Measurements from ENCODE around the gene FPGS. TPM values are rescaled to one million over a fixed set of nuclear protein-coding genes. Genes with fewer than 3 reads are reported as not detected.
A peak's percentile ranks its signal among the peaks of the same experiment; 100 is the strongest.
"Not testable (repeated sequence)": the region's sequence is repeated elsewhere in the genome, so short reads cannot be mapped to it uniquely, and the experiment has no call there.

FPGS gene, protein sequence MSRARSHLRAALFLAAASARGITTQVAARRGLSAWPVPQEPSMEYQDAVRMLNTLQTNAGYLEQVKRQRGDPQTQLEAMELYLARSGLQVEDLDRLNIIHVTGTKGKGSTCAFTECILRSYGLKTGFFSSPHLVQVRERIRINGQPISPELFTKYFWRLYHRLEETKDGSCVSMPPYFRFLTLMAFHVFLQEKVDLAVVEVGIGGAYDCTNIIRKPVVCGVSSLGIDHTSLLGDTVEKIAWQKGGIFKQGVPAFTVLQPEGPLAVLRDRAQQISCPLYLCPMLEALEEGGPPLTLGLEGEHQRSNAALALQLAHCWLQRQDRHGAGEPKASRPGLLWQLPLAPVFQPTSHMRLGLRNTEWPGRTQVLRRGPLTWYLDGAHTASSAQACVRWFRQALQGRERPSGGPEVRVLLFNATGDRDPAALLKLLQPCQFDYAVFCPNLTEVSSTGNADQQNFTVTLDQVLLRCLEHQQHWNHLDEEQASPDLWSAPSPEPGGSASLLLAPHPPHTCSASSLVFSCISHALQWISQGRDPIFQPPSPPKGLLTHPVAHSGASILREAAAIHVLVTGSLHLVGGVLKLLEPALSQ
- 10 to 100 TPM; 32.2 to 58.3 (median 44.3) TPM for polyA plus RNA-seq (ENCODE audit: insufficient read depth in 1 of 5, insufficient read length in 5 of 5, low replicate concordance in 1 of 5)
- long read RNA-seq, donor 1, transcript FPGS-203 (15 exons, 2,279 nt), result major isoform, 17 of 32 reads
- long read RNA-seq, donor 1, partial matches to known transcripts, result 10 of 32 reads
- long read RNA-seq, donor 1, other reads (novel, unspliced or antisense), result 0 of 32 reads
- long read RNA-seq, donor 2, transcript FPGS-203 (15 exons, 2,279 nt), result major isoform, 8 of 18 reads
- long read RNA-seq, donor 2, partial matches to known transcripts, result 6 of 18 reads
- long read RNA-seq, donor 2, other reads (novel, unspliced or antisense), result 0 of 18 reads
- long read RNA-seq, donor 3, transcript FPGS-203 (15 exons, 2,279 nt), result major isoform, 6 of 15 reads
- long read RNA-seq, donor 3, partial matches to known transcripts, result 6 of 15 reads
- long read RNA-seq, donor 3, other reads (novel, unspliced or antisense), result 0 of 15 reads
- long read RNA-seq, donor 4, transcript FPGS-203 (15 exons, 2,279 nt), result major isoform, 8 of 40 reads
- long read RNA-seq, donor 4, partial matches to known transcripts, result 26 of 40 reads
- long read RNA-seq, donor 4, other reads (novel, unspliced or antisense), result 5 of 40 reads
- long read RNA-seq, donor 5, transcript FPGS-203 (15 exons, 2,279 nt), result major isoform, 8 of 24 reads
- long read RNA-seq, donor 5, partial matches to known transcripts, result 11 of 24 reads
- long read RNA-seq, donor 5, other reads (novel, unspliced or antisense), result 0 of 24 reads
- long read RNA-seq, donor 6, transcript FPGS-203 (15 exons, 2,279 nt), result major isoform, 15 of 115 reads
- long read RNA-seq, donor 6, partial matches to known transcripts, result 94 of 115 reads
- long read RNA-seq, donor 6, other reads (novel, unspliced or antisense), result 5 of 115 reads
- long read RNA-seq, donor 7, transcript FPGS-203 (15 exons, 2,279 nt), result major isoform, 18 of 156 reads
- long read RNA-seq, donor 7, partial matches to known transcripts, result 81 of 156 reads
- long read RNA-seq, donor 7, other reads (novel, unspliced or antisense), result 54 of 156 reads
- long read RNA-seq, donor 8, transcript FPGS-203 (15 exons, 2,279 nt), result major isoform, 7 of 7 reads
- long read RNA-seq, donor 8, partial matches to known transcripts, result 0 of 7 reads
- long read RNA-seq, donor 8, other reads (novel, unspliced or antisense), result 0 of 7 reads

GRCh38 chr9:127802576-127803443 lies at the start of gene FPGS:
FPGS (plus strand) TSS chr9:127802882; CDS start chr9:127802925, 43 bp downstream.
- DNase-seq, result peak; percentile 87 to 90

DNA sequence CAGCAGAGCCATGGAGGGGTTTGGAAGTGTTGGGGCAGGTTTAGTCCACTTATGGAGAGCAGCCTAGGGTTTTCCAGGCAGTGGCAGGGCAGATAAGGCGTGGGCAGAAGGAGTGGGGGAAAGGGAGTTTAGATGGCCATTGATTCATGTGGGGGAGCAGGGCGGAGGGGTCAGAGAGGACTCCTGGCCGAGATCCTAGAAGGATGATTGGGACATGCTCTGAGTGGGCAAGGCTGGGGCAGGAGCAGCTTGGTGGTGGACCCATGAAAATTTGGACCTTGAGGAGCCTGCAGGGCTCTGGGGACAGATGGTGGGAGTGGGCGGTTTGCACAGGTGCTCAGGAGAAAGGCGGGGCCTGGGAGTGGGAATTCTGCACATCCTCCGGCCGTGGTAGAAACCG lies 49.5 kb upstream of the FPGS start:
- DNase-seq, result no peak

- no peak for DNase-seq
Observed at GRCh38 chr9:127753622-127754021, 49.1 kb upstream of the FPGS start.

- DNase-seq, result no peak
Observed at GRCh38 chr9:127754099-127755060, 48.3 kb upstream of the FPGS start.

DNA sequence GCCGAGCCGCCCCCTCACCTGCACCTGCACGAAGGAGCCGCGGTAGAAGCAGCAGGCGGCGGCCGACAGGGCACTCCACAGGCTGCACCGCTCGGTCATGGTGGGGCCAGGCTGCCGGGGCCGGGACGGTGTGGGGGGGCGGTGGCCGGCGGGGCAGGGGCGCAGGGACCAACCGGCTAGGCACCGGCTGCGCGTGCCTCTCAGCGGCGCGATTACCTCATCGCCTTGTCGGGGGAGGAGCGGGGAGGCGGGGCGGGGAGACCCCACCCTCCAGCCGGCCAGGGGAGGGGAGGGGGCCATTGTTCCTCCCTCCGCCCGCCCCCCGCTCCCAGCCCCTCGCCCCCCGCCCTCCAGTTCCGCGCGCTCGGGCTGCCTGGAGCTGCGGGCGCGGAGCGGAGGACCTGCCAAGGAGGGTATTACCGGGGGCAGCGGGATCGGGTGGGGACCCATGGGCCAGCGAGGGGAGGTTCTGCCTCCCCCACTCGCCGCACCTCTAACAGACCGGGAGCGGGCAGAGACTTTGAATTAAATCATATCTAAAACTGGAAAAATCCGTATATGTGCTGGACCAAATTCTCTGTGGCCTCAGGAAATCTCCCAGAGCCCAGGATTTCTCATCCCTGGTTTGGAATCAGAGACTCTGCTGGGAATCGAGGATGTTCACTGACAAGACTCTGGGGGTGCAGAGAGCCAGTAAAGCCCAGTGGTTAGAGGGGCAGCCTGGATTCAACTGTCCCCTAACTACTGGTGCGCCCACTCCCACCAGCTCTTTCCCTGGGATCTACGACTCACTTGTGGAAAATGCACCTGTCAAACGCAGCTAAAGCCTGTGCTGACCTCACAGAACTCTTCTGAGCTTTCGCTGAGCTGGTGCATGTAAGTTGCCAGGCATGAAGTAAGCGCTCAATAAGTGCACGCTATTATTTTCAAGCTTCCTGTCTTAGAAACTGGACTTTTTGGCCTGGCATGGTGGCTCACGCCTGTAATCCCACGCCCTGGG lies 47.3 kb upstream of the FPGS start:
- no peak for DNase-seq

- no peak for DNase-seq
Observed at GRCh38 chr9:127756233-127756632, 46.4 kb upstream of the FPGS start.

GRCh38 chr9:127756776-127757175 lies 45.9 kb upstream of the FPGS start:
- DNase-seq, result not testable (repeated sequence)

DNA sequence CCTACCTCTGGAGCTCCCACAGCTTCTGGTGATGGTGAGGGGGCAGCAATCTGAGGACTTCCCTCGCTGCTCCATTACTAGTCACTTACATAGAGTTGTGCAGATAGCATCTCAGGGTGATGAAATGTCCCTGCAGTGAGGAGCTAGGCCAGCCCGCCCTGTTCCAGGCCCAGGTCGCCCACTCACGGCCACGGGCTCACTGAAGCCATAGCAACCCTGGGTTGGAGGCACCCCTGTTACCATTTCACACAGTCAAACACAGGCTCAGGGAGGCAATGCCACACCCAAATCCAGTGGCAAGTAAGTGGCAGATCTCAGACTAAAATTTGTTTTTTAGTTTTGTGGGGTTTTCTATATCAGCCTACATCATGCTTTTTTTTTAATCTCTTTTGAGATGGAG lies 43.8 kb upstream of the FPGS start:
- DNase-seq, result no peak

DNA sequence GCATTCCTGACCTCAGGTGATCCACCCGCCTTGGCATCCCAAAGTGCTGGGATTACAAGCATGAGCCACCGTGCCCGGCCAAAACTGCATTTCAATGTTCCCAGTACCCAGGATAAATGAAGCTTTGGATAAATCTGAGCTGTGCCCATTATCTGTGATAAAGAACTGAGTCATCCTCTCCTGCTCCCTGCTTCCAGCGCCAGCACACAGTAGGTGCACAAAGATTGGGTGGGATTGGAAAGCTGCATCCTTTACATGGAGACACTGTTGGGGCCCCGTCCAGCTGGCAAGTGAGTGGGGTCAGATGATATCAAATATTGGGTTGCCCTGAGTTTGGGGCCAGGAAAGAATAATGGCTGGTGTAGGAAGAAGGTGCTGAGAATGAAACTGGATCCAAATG lies 41.6 kb upstream of the FPGS start:
- DNase-seq, result no peak

- no peak for DNase-seq
Observed at GRCh38 chr9:127761491-127761956, 41.2 kb upstream of the FPGS start.

DNA sequence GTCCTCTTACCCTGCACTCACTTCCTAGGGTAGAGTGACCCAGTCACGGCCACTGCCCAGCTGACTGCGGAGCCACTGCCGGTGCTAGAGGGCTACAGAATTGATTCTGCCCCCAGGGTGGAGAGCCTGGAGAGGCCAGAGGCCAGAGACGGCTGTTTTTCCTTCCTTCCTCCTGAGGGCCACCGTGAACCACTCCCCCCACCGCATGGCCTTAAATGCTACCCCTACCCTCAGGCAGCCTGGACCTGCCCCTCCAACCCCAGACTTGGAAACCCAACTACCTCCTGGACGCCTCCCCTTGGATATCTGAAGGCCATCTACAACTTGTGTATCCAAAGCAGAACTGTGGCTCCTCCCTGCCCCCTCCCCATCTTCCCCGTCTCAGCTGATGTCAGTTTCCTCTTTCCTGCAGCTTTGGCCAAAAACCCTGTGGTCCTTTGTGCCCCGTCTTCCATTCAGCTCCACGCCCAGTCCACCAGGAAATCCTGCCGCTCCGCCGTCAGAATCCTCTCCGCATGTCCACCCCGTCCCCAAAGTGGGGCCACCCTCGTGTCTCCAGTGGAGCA lies 40.5 kb upstream of the FPGS start:
- DNase-seq, result no peak

DNA sequence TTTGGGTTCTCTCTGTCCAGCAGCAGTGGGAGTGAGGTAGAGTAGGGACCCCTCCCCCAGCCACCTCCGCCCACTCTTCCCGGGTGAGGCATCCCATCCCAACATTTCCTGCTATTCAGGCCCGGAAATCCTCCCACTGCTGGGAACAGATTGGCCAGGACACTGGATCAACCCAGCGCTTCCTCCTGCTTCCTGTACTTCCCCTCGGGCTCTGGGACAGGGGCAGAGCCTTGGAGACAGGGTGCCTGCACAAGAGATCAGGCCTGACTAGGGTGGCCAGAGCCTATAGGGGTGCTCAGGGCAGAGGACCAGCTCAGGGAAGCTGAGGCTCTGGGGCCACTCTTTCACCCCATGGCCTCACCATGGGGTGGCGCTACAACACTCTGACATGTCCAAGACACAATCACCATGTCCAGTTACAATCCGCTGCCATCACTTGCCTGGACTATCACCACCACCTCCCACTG lies 38.7 kb upstream of the FPGS start:
- DNase-seq, result no peak

GRCh38 chr9:127765418-127765817 lies 37.3 kb upstream of the FPGS start:
- no peak for DNase-seq

DNA sequence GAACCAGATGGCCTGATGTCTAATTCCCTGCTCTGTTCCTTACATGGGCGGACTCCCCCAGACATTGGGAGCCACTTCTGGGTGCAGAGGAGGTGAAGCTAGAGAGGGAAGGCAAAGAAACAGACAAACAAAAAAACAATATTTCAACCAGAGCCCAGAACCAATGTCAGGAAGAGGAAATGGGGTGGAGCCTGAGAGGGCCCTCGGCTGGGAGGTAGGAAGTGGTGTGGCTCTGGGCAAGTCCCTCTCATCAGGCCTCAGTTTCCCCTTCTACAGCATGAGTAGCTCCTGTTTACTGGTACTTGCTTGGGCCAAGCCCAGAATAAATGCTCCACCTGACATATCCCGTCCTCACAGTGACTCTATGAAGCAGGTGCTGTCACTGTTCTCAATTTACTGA lies 35.3 kb upstream of the FPGS start:
- DNase-seq, result no peak

DNA sequence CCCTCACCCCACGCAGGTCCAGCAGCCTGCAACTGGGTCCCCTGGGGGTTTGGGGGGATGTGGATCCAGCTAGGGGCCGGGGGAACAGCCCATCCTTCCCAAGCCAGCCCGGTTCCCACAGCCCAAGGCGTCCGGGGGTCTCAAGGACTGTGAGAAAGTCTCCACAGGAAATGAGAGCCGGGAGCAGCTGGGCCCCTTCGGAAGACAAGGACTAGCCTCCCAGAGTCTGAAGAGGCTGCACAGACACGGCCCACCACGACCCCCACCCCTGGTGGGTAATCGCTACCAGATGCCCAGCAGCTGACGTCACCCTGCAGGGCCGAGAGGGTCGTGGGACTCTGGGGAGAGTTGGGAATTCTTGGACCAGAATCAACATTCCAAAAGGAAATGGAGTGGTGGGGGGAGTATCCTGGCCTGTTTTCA lies 34.8 kb upstream of the FPGS start:
- DNase-seq, result no peak

DNA sequence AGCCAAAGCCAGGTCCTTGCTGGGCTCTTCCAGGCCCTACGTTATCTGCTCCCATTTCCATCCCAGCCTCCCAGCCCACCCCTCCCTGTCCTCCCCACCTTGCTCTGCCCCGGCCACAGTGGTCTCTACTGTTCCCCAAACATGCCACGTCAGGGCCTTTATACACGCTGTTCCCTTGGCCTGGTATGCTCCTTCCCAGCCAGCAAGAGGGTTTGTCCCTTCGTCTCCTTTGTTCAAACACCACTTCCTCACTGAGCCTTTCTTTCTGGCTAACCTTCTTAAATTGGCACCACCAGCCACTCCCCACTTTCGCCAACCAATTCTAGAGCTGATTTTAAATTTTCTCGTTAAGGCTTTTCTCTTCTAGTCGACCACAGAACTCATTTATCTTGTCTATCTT lies 34.0 kb upstream of the FPGS start:
- DNase-seq, result no peak

DNA sequence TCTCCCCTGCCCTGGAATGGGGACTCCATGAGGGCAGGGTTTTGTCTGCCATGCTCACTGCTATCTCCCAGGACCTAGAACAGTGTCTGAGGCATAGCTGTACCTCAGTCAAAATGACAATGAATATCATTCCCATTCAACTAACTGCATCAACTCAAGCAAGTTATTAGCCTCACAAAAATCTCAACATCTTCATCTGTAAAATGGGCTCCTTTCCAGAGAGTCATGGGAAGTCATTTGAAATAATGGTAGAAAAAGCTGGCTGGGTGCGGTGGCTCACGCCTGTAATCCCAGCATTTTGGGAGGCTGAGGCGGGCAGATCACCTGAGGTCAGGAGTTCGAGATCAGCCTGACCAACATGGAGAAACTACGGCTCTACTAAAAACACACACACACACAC lies 33.6 kb upstream of the FPGS start:
- no peak for DNase-seq
